NOMO-1 treated with DMSO at 0.1 percent for 48 hours (cell line): Measurements from ENCODE around the gene PRKCD.

Source experiments
- DNase-seq: peaks from one replicate; lab custom pipeline; 2025; ENCODE audit not compliant: unreplicated experiment; lab: John Stamatoyannopoulos, UW

PRKCD gene

DNA sequence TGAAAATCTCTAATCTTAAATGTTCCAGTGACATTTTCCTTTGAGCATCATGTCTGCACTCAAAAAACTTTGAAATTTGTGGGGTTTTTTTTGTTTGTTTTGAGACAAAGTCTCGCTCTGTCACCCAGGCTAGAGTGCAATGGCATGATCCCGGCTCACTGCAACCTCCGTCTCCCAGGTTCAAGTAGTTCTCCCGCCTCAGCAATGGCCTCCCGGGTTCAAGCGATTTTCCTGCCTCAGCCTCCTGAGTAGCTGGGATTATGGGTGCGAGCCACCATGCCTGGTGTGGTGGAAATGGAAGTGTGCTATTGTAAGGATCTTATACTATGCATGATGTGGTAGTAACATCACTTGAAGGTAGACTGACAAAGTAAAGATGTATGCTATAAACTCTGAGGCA lies 52.3 kb downstream of the PRKCD start:
- DNase-seq, result no peak

DNA sequence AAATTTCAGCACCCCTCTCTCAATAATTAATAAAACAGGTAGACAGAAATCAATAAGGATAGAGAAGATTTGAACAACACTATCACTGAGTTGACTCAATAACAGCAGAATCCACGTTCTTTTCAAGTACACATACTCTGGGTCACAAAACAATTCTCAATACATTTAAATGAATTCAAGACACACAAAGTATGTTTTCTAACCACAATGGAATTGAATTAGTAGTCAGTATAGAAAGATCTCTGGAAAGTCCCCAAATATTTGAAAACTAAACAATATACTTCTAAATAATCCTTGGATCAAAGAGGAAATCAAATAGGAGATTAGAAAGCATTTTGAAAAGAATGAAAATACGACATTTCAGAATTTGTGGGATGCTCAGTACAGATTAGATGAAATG lies 54.8 kb downstream of the PRKCD start:
- no peak for DNase-seq

DNA sequence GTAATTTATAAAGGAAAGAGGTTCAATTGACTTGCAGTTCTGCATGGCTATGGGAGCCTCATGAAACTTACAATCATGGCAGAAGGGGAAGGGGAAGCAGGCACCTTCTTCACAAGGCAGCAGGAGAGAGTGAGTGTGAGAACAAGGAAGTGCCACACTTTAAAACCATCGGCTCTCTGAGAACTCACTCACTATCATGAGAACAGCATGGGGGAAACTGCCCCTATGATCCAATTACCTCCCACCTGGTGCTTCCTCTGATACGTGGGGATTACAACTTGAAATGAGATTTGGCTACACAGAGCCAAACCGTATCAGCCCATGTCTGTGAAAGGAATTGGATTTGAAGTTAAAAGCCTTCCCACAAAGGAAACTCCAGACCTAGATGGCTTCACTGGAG lies 55.7 kb downstream of the PRKCD start:
- no peak for DNase-seq

DNA sequence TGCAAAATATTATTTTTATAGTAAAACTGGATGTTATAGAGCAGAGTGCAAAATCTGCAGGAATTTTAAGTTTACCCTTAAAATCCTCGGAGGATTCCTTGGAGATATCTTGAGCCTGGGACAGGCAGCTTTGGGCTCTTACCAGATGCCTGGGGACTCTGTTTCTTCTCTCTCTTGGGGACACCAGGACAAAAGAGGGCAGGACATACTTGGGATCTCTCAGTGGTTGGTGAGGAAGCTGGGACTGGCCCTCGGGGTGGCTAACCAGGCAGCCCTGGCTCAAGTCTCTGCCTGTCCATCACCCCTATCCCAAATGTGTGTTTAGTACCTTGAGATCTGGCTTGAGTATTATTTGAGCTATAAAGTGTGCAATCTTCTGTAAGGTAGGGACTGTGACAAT lies 56.2 kb downstream of the PRKCD start:
- no peak for DNase-seq

DNA sequence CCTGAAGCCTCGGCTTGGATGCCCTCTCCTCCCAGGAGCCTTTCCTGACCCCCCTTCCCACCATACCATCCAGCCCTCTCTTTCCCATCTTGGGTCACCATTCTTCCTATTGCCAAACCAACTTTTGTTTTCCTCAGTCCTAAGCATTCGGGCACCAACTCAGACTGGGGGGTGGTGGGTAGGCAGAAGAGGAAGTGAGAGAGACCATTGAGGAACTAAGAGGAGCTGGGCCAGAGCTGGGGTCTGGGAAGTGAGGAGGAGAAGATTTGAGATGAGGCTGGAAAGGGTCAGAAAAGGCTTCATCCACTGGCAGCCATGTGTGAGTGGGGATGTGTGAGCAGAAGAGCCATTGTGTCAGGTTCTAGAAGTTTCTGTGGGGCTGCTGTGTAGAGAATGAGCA lies 57.1 kb downstream of the PRKCD start:
- DNase-seq, result peak; percentile 63

DNA sequence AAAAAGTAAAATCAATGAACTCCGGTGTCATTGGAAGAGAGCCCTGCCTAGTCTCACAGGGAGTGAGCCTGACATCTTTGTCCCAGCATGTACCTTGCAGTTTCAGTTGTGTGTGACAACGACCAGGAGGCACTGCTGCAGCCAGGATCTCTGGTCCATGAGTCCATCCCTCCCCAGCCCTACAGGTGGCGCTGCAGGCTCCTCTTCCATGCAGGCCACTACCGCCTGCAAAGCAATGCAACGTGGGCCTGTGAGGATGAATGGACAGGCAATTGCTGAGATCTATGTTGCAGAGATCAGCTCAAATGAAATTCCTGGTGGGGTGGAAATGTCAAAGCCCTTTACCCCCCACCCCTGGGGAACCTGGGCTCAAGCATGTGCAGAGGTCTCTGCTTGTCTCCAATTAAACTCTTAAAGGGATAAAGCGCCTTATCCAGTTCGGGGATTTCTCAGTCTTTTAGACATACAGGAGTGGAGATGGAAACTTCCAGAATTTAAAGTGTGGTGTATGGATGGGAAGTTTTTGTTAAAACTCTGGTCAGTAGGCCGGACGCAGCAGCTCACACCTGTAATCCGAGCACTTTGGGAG lies 59.0 kb downstream of the PRKCD start:
- peak; percentile 79 for DNase-seq

DNA sequence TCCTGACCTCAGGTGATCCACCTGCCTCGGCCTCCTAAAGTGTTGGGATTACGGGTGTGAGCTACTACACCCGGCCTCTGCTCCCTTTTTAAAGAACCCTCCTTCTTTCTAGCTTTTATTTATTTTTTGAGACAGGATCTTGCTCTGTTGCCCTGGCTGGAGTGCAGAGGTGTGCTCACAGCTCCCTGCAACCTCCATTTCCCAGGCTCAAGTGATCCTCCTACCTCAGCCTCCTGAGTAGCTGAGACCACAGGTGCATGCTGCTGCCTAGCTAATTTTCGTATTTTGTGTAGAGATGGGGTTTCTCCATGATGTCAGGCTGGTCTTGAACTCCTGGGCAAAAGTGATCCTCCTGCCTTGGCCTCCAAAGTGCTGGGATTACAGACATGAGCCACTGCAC lies 60.3 kb downstream of the PRKCD start:
- no peak for DNase-seq

DNA sequence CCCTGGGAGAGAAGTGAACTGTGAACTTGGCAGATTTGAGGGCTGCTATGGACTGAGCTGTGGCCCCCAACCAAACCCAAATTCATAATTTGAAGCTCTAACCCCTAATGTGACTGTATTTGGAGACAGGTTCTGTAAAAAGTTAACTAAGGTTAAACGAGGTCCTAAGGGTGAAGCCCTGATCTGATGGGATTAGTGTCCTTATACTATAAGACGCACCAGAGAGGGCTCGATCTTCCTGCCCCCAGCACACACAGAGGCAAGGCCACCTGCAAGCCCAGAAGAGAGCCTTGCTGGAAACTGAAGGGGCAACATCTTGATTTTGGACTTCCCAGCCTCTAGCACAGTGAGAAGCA lies 60.8 kb downstream of the PRKCD start:
- no peak for DNase-seq

DNA sequence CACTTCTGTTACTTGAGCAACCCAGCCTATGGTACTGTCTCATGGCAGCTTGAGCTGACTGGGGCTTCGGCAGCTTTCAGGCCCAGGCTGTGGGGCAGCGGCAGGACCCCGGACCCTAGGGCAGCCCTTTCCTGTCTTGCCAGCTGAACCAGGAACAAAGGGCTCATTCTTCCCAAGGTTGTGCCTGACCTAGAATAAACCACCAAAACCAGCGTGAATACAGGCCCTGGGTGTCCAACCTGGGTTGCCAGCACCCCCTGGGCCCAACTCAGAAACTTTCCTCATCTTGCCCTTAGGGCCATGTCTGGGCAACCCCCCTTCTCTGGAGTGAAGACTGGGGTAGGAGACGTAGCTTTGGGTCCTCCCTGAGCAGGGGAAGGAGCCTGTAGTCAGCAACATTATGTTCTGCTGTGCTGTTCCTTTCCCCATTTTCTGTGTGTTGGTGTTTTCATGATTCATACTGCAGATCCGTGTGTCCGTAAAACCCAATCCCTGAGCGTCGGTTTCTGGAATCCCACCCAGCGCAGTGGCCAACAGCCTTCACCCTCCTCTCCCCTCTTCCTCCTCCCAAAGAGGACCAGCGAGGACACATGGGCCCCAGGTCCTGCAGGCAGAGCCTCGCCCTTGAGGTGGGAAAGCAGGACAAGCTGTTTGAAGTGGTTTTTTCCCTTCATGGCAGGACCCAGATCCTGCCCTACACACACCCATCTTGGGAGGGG lies 61.3 kb downstream of the PRKCD start:
- no peak for DNase-seq

DNA sequence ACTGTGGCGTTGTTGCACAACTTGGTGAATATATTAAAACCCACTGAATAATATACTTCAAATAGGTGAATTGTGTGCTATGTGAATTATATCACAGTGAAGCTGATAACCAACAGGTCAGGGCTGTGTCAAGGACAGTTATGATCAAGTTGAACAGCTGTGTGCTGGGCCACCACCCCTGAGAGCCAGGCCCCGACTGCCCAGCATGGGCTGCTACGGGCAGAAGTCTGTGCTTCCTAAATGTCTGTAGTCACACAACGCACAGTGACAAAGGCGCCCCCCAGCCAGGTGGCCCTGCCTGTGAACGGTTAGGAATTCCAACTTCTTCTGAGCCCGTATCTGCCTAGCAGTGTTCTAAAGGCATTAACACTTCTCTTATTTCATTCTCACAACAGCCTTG lies 62.0 kb downstream of the PRKCD start:
- no peak for DNase-seq

DNA sequence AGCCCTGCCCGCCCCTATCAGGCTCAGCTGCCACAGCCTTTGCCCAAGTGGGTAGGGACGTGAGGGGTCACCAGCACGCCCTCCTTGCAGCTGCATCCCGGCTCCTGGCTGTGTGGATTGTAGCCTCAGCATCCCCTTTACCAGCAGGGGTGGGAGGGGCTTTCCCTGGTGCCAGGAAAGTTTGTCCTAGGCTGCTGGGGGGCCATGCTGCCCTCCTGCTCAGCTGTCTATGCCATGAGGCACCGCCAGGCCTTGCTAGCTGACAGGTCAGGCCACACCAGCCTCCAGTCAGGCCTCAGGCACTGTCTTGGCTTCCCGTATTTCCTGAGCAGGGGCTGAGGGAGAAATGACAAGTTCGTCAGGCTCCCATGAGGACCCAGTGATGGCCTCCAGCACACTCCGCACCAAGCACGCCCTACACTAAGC lies 62.5 kb downstream of the PRKCD start:
- DNase-seq, result no peak

DNA sequence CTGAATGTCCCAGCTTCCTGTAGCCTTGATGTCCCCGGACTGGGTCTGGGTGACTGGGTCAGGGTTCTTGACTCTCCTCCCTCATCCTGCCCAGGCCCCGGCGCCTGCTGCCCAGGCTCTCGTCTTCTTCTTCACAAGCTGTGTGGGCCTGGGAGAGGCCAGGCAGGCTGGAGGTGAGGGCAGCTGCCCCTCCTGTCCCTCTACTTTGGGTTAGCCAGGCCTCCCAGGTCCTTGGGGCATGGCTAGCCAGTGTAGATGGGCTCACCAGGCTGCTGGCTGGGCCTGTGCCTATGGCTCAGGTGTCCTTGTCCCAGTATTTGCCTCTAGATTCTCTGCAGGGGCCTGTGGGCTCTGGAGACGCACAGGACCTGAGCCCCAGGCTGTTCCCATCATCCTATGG lies 63.0 kb downstream of the PRKCD start:
- DNase-seq, result no peak

DNA sequence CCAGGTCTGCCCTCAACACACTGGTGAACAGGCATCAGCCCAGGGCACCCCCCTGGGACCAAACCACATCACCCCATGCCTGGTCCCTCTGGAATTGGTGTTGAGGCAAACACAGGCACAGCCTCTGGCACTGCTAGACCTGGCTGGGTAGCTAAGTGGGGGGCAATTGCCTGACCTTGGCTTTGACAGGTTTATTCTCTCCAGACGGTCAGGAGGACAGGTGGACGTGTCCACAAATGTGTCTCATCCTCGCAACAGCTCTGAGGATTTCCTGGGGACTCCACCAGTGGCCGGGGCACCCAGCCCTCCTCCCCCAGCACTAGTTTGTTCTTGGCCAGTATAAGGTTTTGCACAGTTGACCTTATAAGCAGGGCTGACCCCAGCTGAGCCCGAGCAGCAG lies 63.5 kb downstream of the PRKCD start:
- DNase-seq, result no peak

DNA sequence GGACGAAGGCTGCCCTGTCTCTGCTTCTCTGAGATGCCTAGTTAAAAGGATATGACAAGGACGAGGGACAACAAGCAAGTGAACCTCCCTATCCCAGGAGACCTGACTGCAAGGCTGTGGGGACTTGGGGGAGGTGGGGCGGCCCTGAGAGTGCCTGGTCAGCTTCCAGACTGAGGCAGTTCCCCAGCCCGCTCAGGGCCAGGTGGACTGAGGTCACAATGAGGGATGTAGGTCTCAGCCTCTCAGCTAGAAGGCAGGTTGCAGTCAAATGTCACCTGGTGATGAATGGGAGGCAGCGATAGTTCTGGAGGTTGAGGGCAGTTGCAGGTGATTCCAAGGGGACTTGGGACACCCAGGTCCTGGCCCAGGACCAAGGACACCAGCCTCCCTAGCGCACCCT lies 64.2 kb downstream of the PRKCD start:
- DNase-seq, result no peak

DNA sequence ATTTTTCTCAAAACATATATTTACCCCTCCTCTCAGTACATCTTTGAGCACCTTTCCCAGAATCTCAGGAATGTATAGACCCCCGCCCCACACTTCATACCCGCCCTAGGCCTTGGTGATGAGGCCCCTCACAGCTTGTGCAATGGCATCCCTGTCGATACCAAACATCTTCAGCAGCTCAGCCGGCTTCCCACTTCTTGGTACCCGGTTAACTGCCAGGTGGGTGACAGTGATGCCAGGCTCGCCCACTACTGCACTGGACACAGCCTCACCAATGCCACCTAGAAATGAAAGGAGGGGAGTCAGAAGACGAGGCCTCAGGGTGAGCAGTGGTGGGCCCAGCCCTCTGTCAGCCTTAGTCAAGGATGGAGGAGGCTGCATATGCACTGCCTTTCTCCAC lies 64.6 kb downstream of the PRKCD start:
- no peak for DNase-seq

DNA sequence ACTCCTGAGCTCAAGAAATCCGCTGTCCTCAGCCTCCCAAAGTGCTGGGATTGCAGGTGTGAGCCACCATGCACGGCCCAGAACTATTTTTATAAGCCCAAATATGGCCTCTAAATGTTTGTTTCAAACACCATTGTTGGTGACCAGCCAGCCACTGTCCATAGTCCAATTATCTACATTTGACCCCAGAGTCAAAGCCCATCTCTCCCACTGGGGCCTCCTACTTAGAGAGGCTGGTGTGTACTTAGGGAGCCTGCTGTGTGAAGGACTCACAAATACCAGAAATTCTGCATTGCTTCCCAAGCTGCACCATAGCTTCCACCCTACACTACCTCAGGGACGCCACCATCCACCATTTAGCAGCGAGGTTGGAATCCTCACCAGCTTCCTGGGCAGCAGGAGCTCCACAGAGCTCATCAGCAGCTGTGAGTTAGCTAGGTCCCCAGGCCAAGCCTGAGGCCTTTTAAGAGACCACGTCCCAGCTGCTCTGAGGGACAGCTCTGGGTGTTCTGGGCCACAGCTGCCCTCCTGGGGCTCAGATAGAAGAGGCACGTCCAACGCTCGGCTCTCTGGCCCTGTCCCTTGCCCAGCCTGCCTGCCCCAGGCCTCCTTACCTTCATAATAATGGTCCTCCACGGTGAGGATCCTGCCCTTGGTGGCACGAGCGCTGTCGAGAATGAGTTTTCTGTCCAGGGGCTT lies 65.3 kb downstream of the PRKCD start:
- no peak for DNase-seq

DNA sequence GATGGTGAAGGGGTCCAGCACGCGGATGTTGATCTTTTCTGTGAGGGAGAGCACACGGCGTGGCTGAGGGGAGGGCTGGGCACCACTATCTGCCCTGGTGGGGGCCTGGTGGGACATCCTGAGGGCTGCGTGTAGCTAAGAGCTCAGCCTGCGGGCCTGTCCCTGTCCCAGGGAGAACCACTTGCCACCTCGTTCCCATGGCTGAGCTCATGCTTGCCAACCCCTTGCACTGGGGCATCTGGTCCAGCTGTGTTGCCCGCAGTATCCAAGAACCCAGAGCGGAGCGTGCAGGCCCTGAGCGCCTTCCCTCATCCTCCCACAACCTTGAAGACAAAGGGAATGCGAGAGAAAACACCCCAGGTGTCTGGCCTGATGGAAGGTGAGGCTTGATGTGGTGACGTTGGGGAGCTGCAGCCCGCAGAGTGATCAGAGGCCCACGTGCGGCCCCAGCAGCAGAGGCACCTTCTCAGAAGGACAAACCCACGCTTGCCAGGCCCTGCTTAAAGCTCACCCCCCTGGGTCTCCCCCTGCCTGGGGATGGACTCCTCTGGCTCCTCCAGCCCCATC lies 65.9 kb downstream of the PRKCD start:
- no peak for DNase-seq

DNA sequence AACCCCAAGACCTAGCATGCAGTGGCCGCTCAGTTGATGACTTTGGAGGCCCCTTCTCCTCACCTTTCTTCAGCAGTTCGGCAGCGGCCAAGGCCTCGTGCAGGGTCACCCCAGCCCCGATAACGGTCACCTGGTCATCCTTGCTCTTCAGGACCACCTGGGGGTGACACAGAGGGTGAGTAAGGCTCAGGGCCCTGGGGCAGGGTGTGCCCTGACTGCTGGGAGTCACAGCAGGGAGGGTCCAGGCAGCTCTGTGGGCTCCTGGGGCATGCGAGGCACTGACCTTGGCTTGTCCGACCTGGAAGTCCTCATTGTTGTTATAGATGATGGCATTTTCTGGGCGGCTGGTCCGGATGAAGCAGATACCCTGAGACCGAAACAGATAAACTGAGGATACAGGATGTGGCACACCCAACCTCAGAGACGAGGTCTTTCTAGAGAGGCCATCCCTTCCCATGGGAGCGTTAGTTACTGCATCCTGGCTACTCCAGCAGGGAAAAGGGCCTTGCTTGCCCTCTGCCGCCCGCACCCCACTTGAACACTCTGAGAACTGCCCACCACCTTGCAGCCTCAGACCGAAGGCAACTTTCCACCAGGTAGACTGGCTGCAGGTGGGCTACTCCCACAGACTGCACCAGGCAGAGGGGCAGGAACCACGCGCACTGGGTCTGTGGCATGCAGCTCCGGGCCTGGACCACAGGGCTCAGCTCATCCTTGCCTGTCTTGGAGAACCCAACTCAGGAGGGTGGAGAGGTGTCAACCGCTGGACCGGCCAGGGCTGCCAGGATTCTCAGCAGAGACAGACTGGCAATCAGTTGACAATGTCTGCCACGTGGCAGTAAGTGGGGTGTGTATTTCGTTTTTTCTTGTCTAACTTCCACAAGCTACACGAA lies 67.2 kb downstream of the PRKCD start:
- DNase-seq, result no peak

DNA sequence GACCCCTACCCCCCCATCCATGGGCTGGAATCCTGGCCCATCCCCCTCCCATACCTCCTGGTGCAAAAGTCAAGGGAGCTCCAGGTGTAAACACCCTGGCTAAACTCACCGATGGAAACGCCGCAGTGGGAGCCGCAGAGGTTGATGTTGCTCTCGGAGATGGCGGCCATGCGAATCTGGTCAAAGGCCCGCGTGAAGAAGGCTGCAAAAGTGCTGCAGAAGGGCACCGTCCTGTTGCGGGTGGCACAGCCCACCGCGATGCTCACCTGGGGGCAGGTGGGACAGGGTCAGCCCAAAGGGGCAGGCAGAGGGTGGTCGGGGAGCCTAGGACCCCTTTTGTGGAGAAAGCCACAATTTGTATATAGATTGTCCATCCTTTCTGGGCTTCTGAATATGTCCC lies 68.2 kb downstream of the PRKCD start:
- DNase-seq, result no peak

DNA sequence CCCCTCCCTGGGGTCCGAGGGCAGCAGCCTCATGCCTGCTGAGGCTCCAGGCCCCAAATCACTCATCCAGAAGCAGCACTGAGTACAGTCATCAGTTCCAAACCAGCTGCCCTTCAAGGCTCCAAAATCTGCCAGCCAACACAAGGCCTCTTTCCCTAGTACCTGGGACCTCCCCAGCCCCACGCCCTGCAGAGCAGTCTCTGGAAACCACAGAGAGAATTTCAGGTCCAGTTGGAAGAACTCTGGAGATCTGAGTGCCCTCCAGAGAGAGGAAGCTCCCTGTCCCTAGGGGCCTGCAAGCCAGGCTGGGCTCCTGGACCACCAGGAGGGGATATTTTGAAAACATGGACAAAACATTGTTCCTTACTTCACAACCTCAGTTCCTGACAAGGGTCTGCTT lies 68.6 kb downstream of the PRKCD start:
- no peak for DNase-seq

DNA sequence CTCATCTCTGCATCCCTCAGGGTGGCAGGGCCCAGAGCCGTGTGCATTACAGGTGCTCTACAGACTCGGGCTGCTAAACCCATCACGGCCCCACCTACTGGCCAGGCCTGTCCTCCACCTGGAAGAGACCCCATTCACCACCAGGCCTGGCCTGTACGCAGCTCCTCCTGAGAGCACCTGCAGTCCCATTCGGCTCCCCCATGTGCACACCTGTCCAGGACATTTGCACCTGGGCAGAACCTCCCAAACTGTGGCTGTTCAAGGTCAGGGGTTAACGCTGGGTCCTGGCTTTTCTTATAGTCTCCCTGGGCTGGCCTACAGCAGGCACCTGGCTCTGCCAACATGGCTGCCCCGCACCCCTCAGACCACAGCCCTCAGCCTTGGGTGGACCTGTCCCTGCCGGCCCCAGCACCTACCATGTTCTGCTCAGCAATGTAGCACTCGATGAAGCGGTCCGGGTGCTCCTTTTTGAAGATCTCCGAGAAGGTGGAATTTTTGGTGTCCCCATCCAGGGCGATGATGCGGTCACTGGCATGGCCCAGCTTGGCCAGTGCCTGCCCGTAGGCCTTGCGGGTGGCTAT lies 69.1 kb downstream of the PRKCD start:
- no peak for DNase-seq
